A673 (cell line): ENCODE measurements around the gene GRIK2. TPM values are rescaled to one million over a fixed set of nuclear protein-coding genes. Genes with fewer than 3 reads are reported as not detected.

Source experiments
- BruUV-seq: library from RNA; stranded (reverse); fragments of 400-500 nt; replicated peaks from 2 replicates; lab custom pipeline; 2021; lab: Mats Ljungman, UMichigan
- CTCF ChIA-PET: fragments of 300-600 bp; sonication (Branson Sonifier 250); formaldehyde crosslinking; loops from one replicate; lab custom pipeline; 2022; ENCODE audit warnings: antibody characterized with exemption; lab: Charles Lee
- POLR2A ChIA-PET: fragments of 300-600 bp; sonication (Branson Sonifier 250); formaldehyde crosslinking; loops from one replicate; lab custom pipeline; 2022; ENCODE audit warnings: antibody characterized with exemption; ENCODE audit not compliant: low non-redundant PET; lab: Charles Lee
- DNase-seq: peaks from one replicate; pipeline ENCODE4 v3.0.0-alpha.2; 2015; ENCODE audit warnings: low spot score
- H3K27ac ChIP-seq: fragments of 200-600 bp; sonication (generic); 2 replicates; pipeline ENCODE4 v1.5.1; 2016; ENCODE audit warnings: mixed run types, low read depth, mild to moderate bottlenecking, mixed read lengths, antibody characterized with exemption, low read length; ENCODE audit not compliant: poor library complexity, severe bottlenecking
- H3K27me3 ChIP-seq: fragments of 200-600 bp; sonication (generic); replicated peaks from 2 replicates; pipeline ENCODE4 v1.6.1; 2017; ENCODE audit warnings: mixed run types, low read depth, mild to moderate bottlenecking, mixed read lengths, antibody characterized with exemption, low read length; ENCODE audit not compliant: insufficient read depth, poor library complexity
- H3K36me3 ChIP-seq: fragments of 200-600 bp; sonication (generic); 2 replicates; pipeline ENCODE4 v1.6.1; 2016; ENCODE audit warnings: mixed run types, mild to moderate bottlenecking, mixed read lengths, antibody characterized with exemption, low read length; ENCODE audit not compliant: insufficient read depth, poor library complexity, severe bottlenecking
- H3K4me1 ChIP-seq: fragments of 200-600 bp; sonication (generic); 2 replicates; pipeline ENCODE4 v1.6.1; 2017; ENCODE audit warnings: mixed run types, mild to moderate bottlenecking, mixed read lengths, antibody characterized with exemption, low read length; ENCODE audit not compliant: insufficient read depth, poor library complexity, severe bottlenecking
- H3K4me3 ChIP-seq: fragments of 200-600 bp; sonication (generic); 2 replicates; pipeline ENCODE4 v1.5.1; 2016; ENCODE audit warnings: low read depth, mixed run types, mild to moderate bottlenecking, mixed read lengths, low read length; ENCODE audit not compliant: poor library complexity, severe bottlenecking
- H3K9me3 ChIP-seq: fragments of 200-600 bp; sonication (generic); 2 replicates; pipeline ENCODE4 v1.6.1; 2016; ENCODE audit warnings: mixed run types, low read depth, mild to moderate bottlenecking, mixed read lengths, antibody characterized with exemption, low read length; ENCODE audit not compliant: poor library complexity, severe bottlenecking
- EZH2 ChIP-seq: fragments of 200-600 bp; sonication (generic); IDR thresholded peaks from 2 replicates; pipeline ENCODE4 v1.6.1; 2017; ENCODE audit warnings: borderline replicate concordance, low read depth, mild to moderate bottlenecking, mixed read lengths, antibody characterized with exemption, low read length; ENCODE audit not compliant: poor library complexity, severe bottlenecking
- intact Hi-C: fragments of 100-400 bp; cut with micrococcal nuclease; formaldehyde crosslinking; loops from one replicate; pipeline ENCODE4 v1.10.0; 2022; ENCODE audit not compliant: unreplicated experiment
- total RNA-seq: library from RNA; stranded (reverse); gene quantifications from 2 replicates; pipeline ENCODE4 v1.2.3, GENCODE V29; 2021
- TF ChIP-seq, protein P1 (sequence below): fragments of 300-800, 200-600 bp; sonication (generic); conservative IDR thresholded peaks from 2 replicates; pipeline ENCODE4 v1.5.1; 2017; ENCODE audit warnings: low read depth, mild to moderate bottlenecking, antibody characterized with exemption, low read length, moderate library complexity, mixed read lengths

GRIK2 gene
- total RNA-seq, 1 experiment from 2014 or later = 62.1 TPM

DNA sequence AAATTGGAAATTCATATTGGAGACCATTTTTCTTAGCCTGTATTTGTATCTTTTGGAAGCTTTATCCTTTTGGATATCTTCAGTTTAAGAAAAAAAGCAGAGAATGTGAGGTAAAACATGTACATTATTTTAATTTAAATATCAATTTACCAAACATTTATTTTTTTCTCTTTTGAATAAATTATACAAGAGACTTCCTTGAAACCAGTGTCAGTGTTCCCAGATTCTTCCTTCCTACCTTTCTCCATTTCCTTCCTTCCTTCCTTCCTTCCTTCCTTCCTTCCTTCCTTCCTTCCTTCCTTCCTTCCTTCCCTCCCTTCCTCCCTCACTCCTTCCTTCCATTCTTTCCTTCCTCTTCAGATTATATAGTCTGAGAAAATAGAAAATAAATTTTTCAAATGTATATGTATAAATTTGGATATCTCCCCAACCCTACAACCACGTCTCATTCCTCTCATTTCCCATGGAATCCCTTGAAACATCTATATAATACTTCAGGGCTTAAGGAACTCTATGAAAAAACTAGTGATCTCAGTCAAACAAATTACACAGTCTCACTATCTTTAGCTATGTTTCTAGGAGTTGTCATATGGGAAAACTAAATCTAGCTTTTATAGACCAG, 528.4 kb downstream of the GRIK2 start:
- TF ChIP-seq, protein P1, sequence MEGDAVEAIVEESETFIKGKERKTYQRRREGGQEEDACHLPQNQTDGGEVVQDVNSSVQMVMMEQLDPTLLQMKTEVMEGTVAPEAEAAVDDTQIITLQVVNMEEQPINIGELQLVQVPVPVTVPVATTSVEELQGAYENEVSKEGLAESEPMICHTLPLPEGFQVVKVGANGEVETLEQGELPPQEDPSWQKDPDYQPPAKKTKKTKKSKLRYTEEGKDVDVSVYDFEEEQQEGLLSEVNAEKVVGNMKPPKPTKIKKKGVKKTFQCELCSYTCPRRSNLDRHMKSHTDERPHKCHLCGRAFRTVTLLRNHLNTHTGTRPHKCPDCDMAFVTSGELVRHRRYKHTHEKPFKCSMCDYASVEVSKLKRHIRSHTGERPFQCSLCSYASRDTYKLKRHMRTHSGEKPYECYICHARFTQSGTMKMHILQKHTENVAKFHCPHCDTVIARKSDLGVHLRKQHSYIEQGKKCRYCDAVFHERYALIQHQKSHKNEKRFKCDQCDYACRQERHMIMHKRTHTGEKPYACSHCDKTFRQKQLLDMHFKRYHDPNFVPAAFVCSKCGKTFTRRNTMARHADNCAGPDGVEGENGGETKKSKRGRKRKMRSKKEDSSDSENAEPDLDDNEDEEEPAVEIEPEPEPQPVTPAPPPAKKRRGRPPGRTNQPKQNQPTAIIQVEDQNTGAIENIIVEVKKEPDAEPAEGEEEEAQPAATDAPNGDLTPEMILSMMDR = no peak
- TF ChIP-seq EZH2 = no peak
- Histone ChIP-seq H3K9me3 (no peaks in the 10 kb centered on the region), H3K27me3 (no peaks in the 10 kb centered on the region), H3K4me3 (no peak overlapping the region), H3K4me1 (peaks cover 90% of the 10 kb centered on the region), H3K27ac (peak overlapping the region; percentile 96), H3K36me3 (no peaks in the 10 kb centered on the region)
- CTCF ChIA-PET = no interaction called here
- BruUV-seq = no TSS peak
- POLR2A ChIA-PET = interaction anchor here (0.6 to 0.9 kb wide), 2 partner anchors 10 to 15 kb away, joined by 3 to 4 read pairs; no protein-coding TSS in a partner anchor
- peak; percentile 87 for DNase-seq
- intact Hi-C loops = loop anchor here (1.0 to 5.0 kb wide), 4 partner anchors 129 to 813 kb away; no protein-coding TSS in a partner anchor

GRCh38 chr6:101926149-101926925, 532.8 kb downstream of the GRIK2 start:
- no peaks in the 10 kb centered on the region for H3K9me3 ChIP-seq
- H3K36me3 ChIP-seq = peaks cover 8% of the 10 kb centered on the region
- H3K27ac ChIP-seq = peak overlapping the region; percentile 96
- TF ChIP-seq EZH2 = no peak
- TF ChIP-seq, protein P1 = no peak
- POLR2A ChIA-PET = interaction anchor here (0.6 to 1.1 kb wide), 3 partner anchors 9 to 131 kb away, joined by 3 to 4 read pairs (median 4); no protein-coding TSS in a partner anchor
- no TSS peak for BruUV-seq
- CTCF ChIA-PET = no interaction called here
- peaks cover 57% of the 10 kb centered on the region for H3K4me1 ChIP-seq
- intact Hi-C loops = no loop called here
- H3K27me3 ChIP-seq = no peaks in the 10 kb centered on the region
- DNase-seq = peak; percentile 92
- H3K4me3 ChIP-seq = peak overlapping the region; percentile 50

GRCh38 chr6:101931766-101932165, 538.3 kb downstream of the GRIK2 start:
- H3K4me1 ChIP-seq = peaks cover 21% of the 10 kb centered on the region
- H3K27ac ChIP-seq = peak overlapping the region; percentile 96
- BruUV-seq = no TSS peak
- ChIA-PET CTCF (no interaction called here), POLR2A (no interaction called here)
- peak overlapping the region; percentile 50 for H3K4me3 ChIP-seq
- no peaks in the 10 kb centered on the region for H3K9me3 ChIP-seq
- DNase-seq = peak; percentile 72
- peaks cover 31% of the 10 kb centered on the region for H3K36me3 ChIP-seq
- intact Hi-C loops = loop anchor here (10.0 kb wide), 1 partner anchor 1193 kb away; no protein-coding TSS in a partner anchor
- TF ChIP-seq, protein P1 = no peak
- TF ChIP-seq EZH2 = no peak
- H3K27me3 ChIP-seq = no peaks in the 10 kb centered on the region
